Measurements from ENCODE around the gene SMIM5. TPM values are rescaled to one million over a fixed set of nuclear protein-coding genes. Genes with fewer than 3 reads are reported as not detected.

Gene SMIM5
- total RNA-seq, 1 experiment from 2014 or later, result 0.20 TPM

DNA sequence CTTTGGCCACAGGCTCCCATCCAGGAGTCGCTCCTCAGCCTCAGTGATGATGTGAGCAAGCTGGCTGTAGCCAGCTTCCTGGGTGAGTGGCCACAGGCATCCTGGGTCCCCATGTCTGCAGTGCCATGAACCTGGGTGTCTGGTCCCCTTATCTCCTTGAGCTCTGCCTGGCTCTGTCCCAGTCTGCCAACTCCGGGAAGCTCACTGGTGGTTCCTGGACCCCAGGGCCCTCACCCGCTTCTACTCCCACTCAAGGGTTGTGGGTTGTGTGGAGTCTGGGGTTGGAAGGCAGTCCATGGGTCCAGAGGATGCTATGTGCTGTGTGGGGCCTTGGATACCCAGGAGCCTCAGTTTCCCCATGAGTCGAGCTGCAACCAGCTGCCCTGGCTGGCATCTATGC is 11.7 kb upstream of the SMIM5 start:
- ChIA-PET CTCF (interaction anchor here (0.5 to 3.3 kb wide), 5 partner anchors 11 to 1398 kb away, joined by 3 to 22 read pairs (median 3); partner anchors contain the start of gene SMIM5), POLR2A (no interaction called here)
- TF ChIP-seq, protein P1, sequence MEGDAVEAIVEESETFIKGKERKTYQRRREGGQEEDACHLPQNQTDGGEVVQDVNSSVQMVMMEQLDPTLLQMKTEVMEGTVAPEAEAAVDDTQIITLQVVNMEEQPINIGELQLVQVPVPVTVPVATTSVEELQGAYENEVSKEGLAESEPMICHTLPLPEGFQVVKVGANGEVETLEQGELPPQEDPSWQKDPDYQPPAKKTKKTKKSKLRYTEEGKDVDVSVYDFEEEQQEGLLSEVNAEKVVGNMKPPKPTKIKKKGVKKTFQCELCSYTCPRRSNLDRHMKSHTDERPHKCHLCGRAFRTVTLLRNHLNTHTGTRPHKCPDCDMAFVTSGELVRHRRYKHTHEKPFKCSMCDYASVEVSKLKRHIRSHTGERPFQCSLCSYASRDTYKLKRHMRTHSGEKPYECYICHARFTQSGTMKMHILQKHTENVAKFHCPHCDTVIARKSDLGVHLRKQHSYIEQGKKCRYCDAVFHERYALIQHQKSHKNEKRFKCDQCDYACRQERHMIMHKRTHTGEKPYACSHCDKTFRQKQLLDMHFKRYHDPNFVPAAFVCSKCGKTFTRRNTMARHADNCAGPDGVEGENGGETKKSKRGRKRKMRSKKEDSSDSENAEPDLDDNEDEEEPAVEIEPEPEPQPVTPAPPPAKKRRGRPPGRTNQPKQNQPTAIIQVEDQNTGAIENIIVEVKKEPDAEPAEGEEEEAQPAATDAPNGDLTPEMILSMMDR (IDR thresholded peaks at IDR 0.05; ENCODE audit: insufficient read depth in 1 of 2, low read depth in 1 of 2, low read length in 1 of 2, severe bottlenecking in 1 of 2, unreplicated experiment in 1 of 2), result no peak
- no peak overlapping the region for H3K4me3 Mint-ChIP-seq (ENCODE audit: unreplicated experiment)
- Histone ChIP-seq H3K4me1 (peaks cover 11% of the 10 kb centered on the region; the same call in 1 of the 2 replicates), H3K27me3 (replicated peaks; ENCODE audit: control insufficient read depth, insufficient read depth, low read length) (no peaks in the 10 kb centered on the region), H3K9me3 (no peaks in the 10 kb centered on the region), H3K4me3 (ENCODE audit: low read depth, low read length) (no peak overlapping the region), H3K36me3 (ENCODE audit: control insufficient read depth, insufficient read depth, low read length) (no peaks in the 10 kb centered on the region)
- H3K27ac Mint-ChIP-seq (ENCODE audit: unreplicated experiment), result no peak overlapping the region
- H3K36me3 Mint-ChIP-seq (ENCODE audit: insufficient read depth, unreplicated experiment), result peaks cover 27% of the 10 kb centered on the region
- H3K27me3 Mint-ChIP-seq (ENCODE audit: insufficient read depth, unreplicated experiment), result no peaks in the 10 kb centered on the region
- no peaks in the 10 kb centered on the region for H3K9me3 Mint-ChIP-seq (ENCODE audit: unreplicated experiment)
- intact Hi-C loops (cut with micrococcal nuclease; ENCODE audit: unreplicated experiment), result no loop called here
- no TSS peak for BruUV-seq (replicated peaks)
- H3K4me1 Mint-ChIP-seq (ENCODE audit: low read depth, unreplicated experiment), result peaks cover 11% of the 10 kb centered on the region
- no peak for DNase-seq

DNA sequence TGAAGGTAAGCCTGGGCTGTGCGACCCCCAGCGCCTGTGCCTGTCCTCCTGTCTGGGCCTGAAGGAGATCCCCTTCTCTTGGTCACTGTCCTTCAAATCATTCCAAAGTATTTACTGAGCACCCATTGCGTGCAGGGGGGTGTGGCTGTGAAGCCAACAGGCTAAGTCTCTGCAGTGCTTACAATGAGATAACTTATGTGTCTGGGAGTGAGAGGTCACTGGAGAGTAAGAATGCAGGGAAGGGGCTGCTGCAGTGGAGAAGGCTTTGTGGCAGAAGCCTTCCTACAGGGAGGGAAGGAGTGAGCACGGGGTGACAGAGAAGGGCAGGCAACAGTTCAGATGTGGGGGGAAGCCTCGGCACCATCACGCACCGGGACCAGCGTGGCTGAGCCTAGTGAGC is 11.2 kb upstream of the SMIM5 start:
- H3K27me3 ChIP-seq (replicated peaks; ENCODE audit: control insufficient read depth, insufficient read depth, low read length), result no peaks in the 10 kb centered on the region
- no peaks in the 10 kb centered on the region for H3K9me3 ChIP-seq
- no peak for DNase-seq
- peaks cover 8% of the 10 kb centered on the region; the same call in 1 of the 2 replicates for H3K4me1 ChIP-seq
- no peaks in the 10 kb centered on the region for H3K27me3 Mint-ChIP-seq (ENCODE audit: insufficient read depth, unreplicated experiment)
- H3K4me3 Mint-ChIP-seq (ENCODE audit: unreplicated experiment), result no peak overlapping the region
- ChIA-PET POLR2A (interaction anchor here (0.6 kb wide), 1 partner anchor 134 kb away, joined by 5 read pairs; no protein-coding TSS in a partner anchor), CTCF (interaction anchor here (0.6 to 3.3 kb wide), 3 partner anchors 11 to 127 kb away, joined by 3 to 24 read pairs (median 3); partner anchors contain the start of gene SMIM5)
- intact Hi-C loops (cut with micrococcal nuclease; ENCODE audit: unreplicated experiment), result no loop called here
- H3K36me3 Mint-ChIP-seq (ENCODE audit: insufficient read depth, unreplicated experiment), result peaks cover 27% of the 10 kb centered on the region
- H3K9me3 Mint-ChIP-seq (ENCODE audit: unreplicated experiment), result no peaks in the 10 kb centered on the region
- no peak overlapping the region for H3K4me3 ChIP-seq (ENCODE audit: low read depth, low read length)
- no peaks in the 10 kb centered on the region for H3K36me3 ChIP-seq (ENCODE audit: control insufficient read depth, insufficient read depth, low read length)
- TF ChIP-seq, protein P1 (IDR thresholded peaks at IDR 0.05; ENCODE audit: insufficient read depth in 1 of 2, low read depth in 1 of 2, low read length in 1 of 2, severe bottlenecking in 1 of 2, unreplicated experiment in 1 of 2), result no peak
- peak overlapping the region; percentile 31 for H3K27ac Mint-ChIP-seq (ENCODE audit: unreplicated experiment)
- H3K4me1 Mint-ChIP-seq (ENCODE audit: low read depth, unreplicated experiment), result peaks cover 11% of the 10 kb centered on the region
- BruUV-seq (replicated peaks), result TSS peak; percentile 20

- CTCF ChIA-PET, result interaction anchor here (1.0 to 3.3 kb wide), 2 partner anchors 11 to 125 kb away, joined by 4 to 24 read pairs; partner anchors contain the start of gene SMIM5
- Mint-ChIP-seq H3K27me3 (ENCODE audit: insufficient read depth, unreplicated experiment) (no peaks in the 10 kb centered on the region), H3K4me1 (ENCODE audit: low read depth, unreplicated experiment) (peaks cover 11% of the 10 kb centered on the region), H3K4me3 (ENCODE audit: unreplicated experiment) (no peak overlapping the region), H3K36me3 (ENCODE audit: insufficient read depth, unreplicated experiment) (peaks cover 27% of the 10 kb centered on the region), H3K9me3 (ENCODE audit: unreplicated experiment) (no peaks in the 10 kb centered on the region), H3K27ac (ENCODE audit: unreplicated experiment) (peak overlapping the region; percentile 31)
- Histone ChIP-seq H3K27me3 (replicated peaks; ENCODE audit: control insufficient read depth, insufficient read depth, low read length) (no peaks in the 10 kb centered on the region), H3K36me3 (ENCODE audit: control insufficient read depth, insufficient read depth, low read length) (no peaks in the 10 kb centered on the region), H3K4me3 (ENCODE audit: low read depth, low read length) (no peak overlapping the region), H3K4me1 (peaks cover 6% of the 10 kb centered on the region; the same call in 1 of the 2 replicates), H3K9me3 (no peaks in the 10 kb centered on the region)
- POLR2A ChIA-PET, result no interaction called here
- DNase-seq, result no peak
- TF ChIP-seq, protein P1 (IDR thresholded peaks at IDR 0.05; ENCODE audit: insufficient read depth in 1 of 2, low read depth in 1 of 2, low read length in 1 of 2, severe bottlenecking in 1 of 2, unreplicated experiment in 1 of 2), result no peak
- intact Hi-C loops (cut with micrococcal nuclease; ENCODE audit: unreplicated experiment), result no loop called here
- BruUV-seq (replicated peaks), result no TSS peak
Measured at GRCh38 chr17:75622771-75623273, 10.4 kb upstream of the SMIM5 start.
